ENCODE data around the gene CNTNAP2.

GRCh38 chr7:148445260-148446044 lies 2328.9 kb downstream of the CNTNAP2 start:
- TF ChIP-seq CTCF (IDR thresholded peaks at IDR 0.05; ENCODE audit: insufficient read depth, low read length, poor library complexity, severe bottlenecking) (no peak), EZH2phosphoT487 (conservative IDR thresholded peaks at IDR 0.05; ENCODE audit: low read length) (no peak)
